Adrenal gland (tissue), 5 donors: Measurements from ENCODE around the gene MAP2.

Experiments used
- POLR2A ChIP-seq, 2 donors: fragments of 450-650 bp; IDR thresholded peaks; one replicate each; pipeline ENCODE4 v1.6.1; 2017; ENCODE audit warnings: antibody characterized with exemption in 2 of 2, mild to moderate bottlenecking in 2 of 2, moderate library complexity in 1 of 2
- TF ChIP-seq, protein P1 (sequence below), 6 experiments: fragments of 450-650 bp in 4 of 6; fragments of 200-600 bp in 2 of 6; sonication (generic) in 1 of 6; IDR thresholded peaks; 1 replicate in 5 of 6; 2 replicates in 1 of 6; pipeline versions ENCODE4 v1.5.1 to v1.8.0; 2016 to 2021; ENCODE audit warnings: antibody characterized with exemption in 6 of 6, mild to moderate bottlenecking in 2 of 6, moderate library complexity in 1 of 6
- donor health status: DM: no; HTN: no; CAD: no.

- TF ChIP-seq POLR2A (IDR thresholded peaks at IDR 0.05), result no peak
- TF ChIP-seq, protein P1, sequence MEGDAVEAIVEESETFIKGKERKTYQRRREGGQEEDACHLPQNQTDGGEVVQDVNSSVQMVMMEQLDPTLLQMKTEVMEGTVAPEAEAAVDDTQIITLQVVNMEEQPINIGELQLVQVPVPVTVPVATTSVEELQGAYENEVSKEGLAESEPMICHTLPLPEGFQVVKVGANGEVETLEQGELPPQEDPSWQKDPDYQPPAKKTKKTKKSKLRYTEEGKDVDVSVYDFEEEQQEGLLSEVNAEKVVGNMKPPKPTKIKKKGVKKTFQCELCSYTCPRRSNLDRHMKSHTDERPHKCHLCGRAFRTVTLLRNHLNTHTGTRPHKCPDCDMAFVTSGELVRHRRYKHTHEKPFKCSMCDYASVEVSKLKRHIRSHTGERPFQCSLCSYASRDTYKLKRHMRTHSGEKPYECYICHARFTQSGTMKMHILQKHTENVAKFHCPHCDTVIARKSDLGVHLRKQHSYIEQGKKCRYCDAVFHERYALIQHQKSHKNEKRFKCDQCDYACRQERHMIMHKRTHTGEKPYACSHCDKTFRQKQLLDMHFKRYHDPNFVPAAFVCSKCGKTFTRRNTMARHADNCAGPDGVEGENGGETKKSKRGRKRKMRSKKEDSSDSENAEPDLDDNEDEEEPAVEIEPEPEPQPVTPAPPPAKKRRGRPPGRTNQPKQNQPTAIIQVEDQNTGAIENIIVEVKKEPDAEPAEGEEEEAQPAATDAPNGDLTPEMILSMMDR (IDR thresholded peaks at IDR 0.05), result no peak
Measured at GRCh38 chr2:209526561-209526960, 102.7 kb downstream of the MAP2 start.
